Liver (tissue), 9 donors: ENCODE measurements around the gene SAPCD2. TPM values are rescaled to one million over a fixed set of nuclear protein-coding genes. Genes with fewer than 3 reads are reported as not detected.

Experiments
- DNase-seq: peaks from one replicate; pipeline ENCODE4 v3.0.0-alpha.2; 2017; ENCODE audit warnings: low spot score
- H3K27ac ChIP-seq, 2 donors: one replicate each; pipeline ENCODE4 v1.7.0; 2013; ENCODE audit warnings: inconsistent platforms in 2 of 2, low read length in 2 of 2, control low read depth in 1 of 2, low read depth in 1 of 2, mild to moderate bottlenecking in 1 of 2
- H3K27me3 ChIP-seq, 4 donors: one replicate each; pipeline versions ENCODE4 v1.6.1 to v1.7.0; 2013; ENCODE audit warnings: low read length in 3 of 4, inconsistent platforms in 1 of 4, mild to moderate bottlenecking in 1 of 4, moderate library complexity in 1 of 4; ENCODE audit not compliant: control insufficient read depth in 4 of 4, insufficient read depth in 4 of 4
- H3K36me3 ChIP-seq, 4 donors: one replicate each; pipeline versions ENCODE4 v1.6.1 to v1.7.0; 2013; ENCODE audit warnings: low read length in 3 of 4, mild to moderate bottlenecking in 3 of 4, low read depth in 1 of 4, moderate library complexity in 1 of 4; ENCODE audit not compliant: control insufficient read depth in 4 of 4, insufficient read depth in 3 of 4
- H3K4me1 ChIP-seq, 4 donors: one replicate each; pipeline versions ENCODE4 v1.6.1 to v1.7.0; 2013; ENCODE audit warnings: low read length in 3 of 4, mild to moderate bottlenecking in 3 of 4, moderate library complexity in 1 of 4; ENCODE audit not compliant: control insufficient read depth in 4 of 4, insufficient read depth in 4 of 4
- H3K4me3 ChIP-seq, 3 donors: one replicate each; pipeline versions ENCODE4 v1.6.1 to v1.7.0; 2013; ENCODE audit warnings: low read length in 3 of 3, control low read depth in 1 of 3, low read depth in 1 of 3, mild to moderate bottlenecking in 1 of 3
- H3K9ac ChIP-seq, 2 donors: one replicate each; pipeline ENCODE4 v1.7.0; 2013; ENCODE audit warnings: low read length in 2 of 2, mild to moderate bottlenecking in 2 of 2, moderate library complexity in 2 of 2, control low read depth in 1 of 2, low read depth in 1 of 2
- H3K9me3 ChIP-seq, 4 donors: one replicate each; pipeline versions ENCODE4 v1.6.1 to v1.7.0; 2013; ENCODE audit warnings: low read length in 3 of 4; ENCODE audit not compliant: control insufficient read depth in 4 of 4
- EGR1 ChIP-seq, 2 donors: IDR thresholded peaks; 2 replicates each; pipeline ENCODE4 v1.6.1; 2016 to 2018; ENCODE audit warnings: antibody characterized with exemption in 2 of 2, low read depth in 2 of 2
- FOXA1 ChIP-seq: IDR thresholded peaks from 2 replicates; pipeline ENCODE4 v1.6.1; 2016; ENCODE audit warnings: antibody characterized with exemption
- FOXA2 ChIP-seq: IDR thresholded peaks from 2 replicates; pipeline ENCODE4 v1.6.1; 2016; ENCODE audit warnings: antibody characterized with exemption
- GABPA ChIP-seq, 2 donors: IDR thresholded peaks in 1 of 2; conservative IDR thresholded peaks in 1 of 2; 2 replicates each; pipeline ENCODE4 v1.6.1; 2016; ENCODE audit warnings: antibody characterized with exemption in 2 of 2, mild to moderate bottlenecking in 1 of 2, moderate library complexity in 1 of 2
- HNF4A ChIP-seq, 2 donors: conservative IDR thresholded peaks; 2 replicates each; pipeline ENCODE4 v1.6.1; 2016; ENCODE audit warnings: antibody characterized with exemption in 2 of 2, mild to moderate bottlenecking in 2 of 2
- HNF4G ChIP-seq: IDR thresholded peaks from 2 replicates; pipeline ENCODE4 v1.6.1; 2016; ENCODE audit warnings: antibody characterized with exemption
- JUND ChIP-seq, 2 donors: IDR thresholded peaks; 2 replicates each; pipeline ENCODE4 v1.6.1; 2016; ENCODE audit warnings: antibody characterized with exemption in 2 of 2
- NR2F2 ChIP-seq: IDR thresholded peaks from 2 replicates; pipeline ENCODE4 v1.6.1; 2016; ENCODE audit warnings: antibody characterized with exemption
- RAD21 ChIP-seq, 2 donors: IDR thresholded peaks; 2 replicates each; pipeline ENCODE4 v1.6.1; 2016; ENCODE audit warnings: antibody characterized with exemption in 2 of 2, mild to moderate bottlenecking in 2 of 2
- RXRA ChIP-seq, 2 donors: IDR thresholded peaks; 2 replicates each; pipeline ENCODE4 v1.6.1; 2017 to 2018; ENCODE audit warnings: antibody characterized with exemption in 2 of 2, mild to moderate bottlenecking in 1 of 2
- SP1 ChIP-seq: IDR thresholded peaks from 2 replicates; pipeline ENCODE4 v1.6.1; 2018; ENCODE audit warnings: antibody characterized with exemption, mild to moderate bottlenecking
- TAF1 ChIP-seq: conservative IDR thresholded peaks from 2 replicates; pipeline ENCODE4 v1.6.1; 2016; ENCODE audit warnings: antibody characterized with exemption, mild to moderate bottlenecking
- YY1 ChIP-seq: IDR thresholded peaks from 2 replicates; pipeline ENCODE4 v1.6.1; 2016; ENCODE audit warnings: antibody characterized with exemption, mild to moderate bottlenecking
- WGBS: extraction: QIAGEN DNeasy Blood & Tissue Kit; methylation state at CpG from one replicate; pipeline ENCODE4 v1.1.7; 2013; 5-methylcytosine and 5-hydroxymethylcytosine counted together
- polyA plus RNA-seq, 2 donors: library from polyadenylated mRNA; stranded (reverse) in 1 of 2; unstranded in 1 of 2; fragments of 200-250 nt in 1 of 2; fragments of >200 nt in 1 of 2; fragmentation: Nextera tagmentation in 1 of 2; extraction: Ambion mirVana in 1 of 2; gene quantifications; one replicate each; pipeline versions ENCODE4 v1.2.1 to v1.2.3, GENCODE V29; 2013 to 2015
- total RNA-seq, 2 donors: library from RNA; depleted of rRNA; stranded (reverse); fragments of >200 nt; gene quantifications; one replicate each; pipeline ENCODE4 v1.2.3, GENCODE V29; 2014
- TF ChIP-seq, protein P1 (sequence below): IDR thresholded peaks from 2 replicates; pipeline ENCODE4 v1.6.1; 2016; ENCODE audit warnings: antibody characterized with exemption
- TF ChIP-seq, protein P2 (sequence below): IDR thresholded peaks from 2 replicates; pipeline ENCODE4 v1.6.1; 2016; ENCODE audit warnings: antibody characterized with exemption, mild to moderate bottlenecking
- TF ChIP-seq, protein P3 (sequence below): IDR thresholded peaks from 2 replicates; pipeline ENCODE4 v1.6.1; 2016; ENCODE audit warnings: antibody characterized with exemption
- TF ChIP-seq, protein P4 (sequence below): IDR thresholded peaks from 2 replicates; pipeline ENCODE4 v1.6.1; 2016; ENCODE audit warnings: antibody characterized with exemption
- TF ChIP-seq, protein P5 (sequence below): fragments of 150-350 bp; IDR thresholded peaks from 2 replicates; pipeline ENCODE4 v1.5.1; 2017; ENCODE audit warnings: improper control_type of control experiment, low read depth, low read length; ENCODE audit not compliant: missing input control
- donor health status: healthy.
- donor health status: healthy.
- donor health status: healthy.
- donor health status: healthy.
- donor health status: healthy.

SAPCD2 gene
- total and polyA plus RNA-seq, 4 donors, result 0.06 to 1.8 (median 0.23) TPM

DNA sequence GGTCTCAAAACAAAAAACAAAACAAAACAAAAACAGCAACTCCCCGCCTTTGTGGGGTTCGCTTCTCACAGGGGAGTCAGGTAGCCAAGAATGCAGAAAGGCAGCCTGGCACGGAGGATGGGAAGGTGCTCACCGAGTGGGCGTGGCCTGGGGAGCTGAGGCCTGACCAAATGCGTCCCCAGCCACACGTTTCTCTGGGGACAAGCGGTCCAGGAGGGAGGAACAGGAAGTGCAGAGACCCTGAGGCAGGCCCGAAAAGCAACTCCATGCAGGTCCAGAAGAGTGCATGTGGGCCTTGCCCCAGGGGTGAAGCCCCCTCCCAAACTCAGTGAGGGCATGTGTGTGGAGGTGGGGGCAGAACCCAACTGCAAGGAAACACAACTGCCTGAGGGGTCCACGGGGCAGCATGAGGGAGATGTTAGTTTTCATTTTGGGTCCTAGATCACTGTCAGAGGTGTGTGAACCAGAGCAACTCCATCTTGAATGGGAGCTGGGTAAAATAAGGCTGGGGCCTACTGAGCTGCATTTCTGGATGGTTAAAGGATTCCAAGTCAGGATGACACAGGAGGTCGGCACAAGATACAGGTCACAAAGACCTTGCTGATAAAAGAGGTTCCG lies 4.4 kb upstream of the SAPCD2 start:
- Histone ChIP-seq H3K27me3 (peaks cover 0 to 5% (median under 1%) of the 10 kb centered on the region in 4 donors), H3K9ac (no peak overlapping the region), H3K4me1 (peaks cover 5 to 24% (median 17%) of the 10 kb centered on the region in 4 donors), H3K4me3 (no peak overlapping the region), H3K36me3 (peaks cover 0 to 2% (median 0%) of the 10 kb centered on the region in 4 donors), H3K9me3 (no peaks in the 10 kb centered on the region), H3K27ac (no peak overlapping the region)
- WGBS, result 75% methylated on average over 12 of the region's 12 CpGs
- DNase-seq, result no peak
- TF ChIP-seq FOXA2, result no peak
- TF ChIP-seq HNF4A (conservative IDR thresholded peaks at IDR 0.05), result no peak

DNA sequence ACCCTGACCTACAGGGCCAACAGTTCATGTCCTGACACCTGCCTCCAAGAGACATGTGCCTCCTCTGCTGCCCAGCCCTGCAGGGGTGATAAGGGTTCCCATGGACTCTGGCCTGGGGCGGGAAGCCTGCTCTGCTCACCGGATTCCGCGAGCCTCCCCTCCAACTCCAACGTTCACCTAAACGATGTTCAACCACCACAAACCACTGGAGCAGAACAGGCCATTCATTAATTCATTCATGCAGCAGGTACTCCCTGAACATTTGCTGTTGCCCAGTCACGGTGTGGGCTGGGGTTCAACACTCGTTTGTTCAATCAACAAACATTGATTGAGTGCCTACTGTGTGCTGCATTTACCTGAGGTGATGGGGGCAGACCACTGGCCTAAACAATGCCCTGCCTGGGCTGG lies 3.6 kb upstream of the SAPCD2 start:
- no peak overlapping the region for H3K4me3 ChIP-seq
- no peak for DNase-seq
- peaks cover 0 to 5% (median 1%) of the 10 kb centered on the region in 4 donors for H3K27me3 ChIP-seq
- WGBS, result 60% methylated on average over 8 of the region's 8 CpGs
- peaks cover 5 to 24% (median 17%) of the 10 kb centered on the region in 4 donors for H3K4me1 ChIP-seq
- no peaks in the 10 kb centered on the region for H3K9me3 ChIP-seq
- H3K36me3 ChIP-seq, result no peaks in the 10 kb centered on the region
- no peak overlapping the region for H3K9ac ChIP-seq
- TF ChIP-seq YY1, result no peak
- TF ChIP-seq GABPA (IDR thresholded peaks at IDR 0.05 in 1 of 2, conservative IDR thresholded peaks at IDR 0.05 in 1 of 2), result no peak
- TF ChIP-seq, protein P1, sequence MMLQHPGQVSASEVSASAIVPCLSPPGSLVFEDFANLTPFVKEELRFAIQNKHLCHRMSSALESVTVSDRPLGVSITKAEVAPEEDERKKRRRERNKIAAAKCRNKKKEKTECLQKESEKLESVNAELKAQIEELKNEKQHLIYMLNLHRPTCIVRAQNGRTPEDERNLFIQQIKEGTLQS, result no peak
- H3K27ac ChIP-seq, result no peak overlapping the region

DNA sequence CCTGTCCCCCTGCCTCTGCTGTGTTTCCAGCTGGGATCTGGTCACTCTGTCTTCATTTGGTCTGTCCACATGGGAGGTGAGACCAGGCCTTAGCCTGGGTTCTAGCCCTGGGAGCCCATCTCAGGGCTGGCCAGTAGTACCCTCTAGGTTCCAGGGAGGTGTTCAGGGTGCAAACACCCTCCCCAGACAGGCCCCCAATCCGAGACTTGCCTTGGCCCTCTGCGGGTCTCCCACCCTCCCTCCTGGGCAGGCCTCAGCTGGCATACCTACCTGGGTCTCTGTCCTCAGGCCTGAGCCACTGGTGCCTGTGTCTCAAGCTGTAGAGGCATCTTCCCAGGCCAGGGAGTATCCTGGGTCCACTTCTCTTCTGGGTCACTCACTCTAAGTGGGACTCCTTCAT lies 925 bp upstream of the SAPCD2 start:
- no peak for DNase-seq
- Histone ChIP-seq H3K27me3 (peaks cover 0 to 9% (median 1%) of the 10 kb centered on the region in 4 donors), H3K4me1 (peaks cover 4 to 12% (median 5%) of the 10 kb centered on the region in 4 donors), H3K4me3 (no peak overlapping the region), H3K9ac (no peak overlapping the region), H3K36me3 (no peaks in the 10 kb centered on the region), H3K27ac (no peak overlapping the region), H3K9me3 (no peaks in the 10 kb centered on the region)
- 78% methylated on average over 2 of the region's 2 CpGs for WGBS
- TF ChIP-seq, protein P2, sequence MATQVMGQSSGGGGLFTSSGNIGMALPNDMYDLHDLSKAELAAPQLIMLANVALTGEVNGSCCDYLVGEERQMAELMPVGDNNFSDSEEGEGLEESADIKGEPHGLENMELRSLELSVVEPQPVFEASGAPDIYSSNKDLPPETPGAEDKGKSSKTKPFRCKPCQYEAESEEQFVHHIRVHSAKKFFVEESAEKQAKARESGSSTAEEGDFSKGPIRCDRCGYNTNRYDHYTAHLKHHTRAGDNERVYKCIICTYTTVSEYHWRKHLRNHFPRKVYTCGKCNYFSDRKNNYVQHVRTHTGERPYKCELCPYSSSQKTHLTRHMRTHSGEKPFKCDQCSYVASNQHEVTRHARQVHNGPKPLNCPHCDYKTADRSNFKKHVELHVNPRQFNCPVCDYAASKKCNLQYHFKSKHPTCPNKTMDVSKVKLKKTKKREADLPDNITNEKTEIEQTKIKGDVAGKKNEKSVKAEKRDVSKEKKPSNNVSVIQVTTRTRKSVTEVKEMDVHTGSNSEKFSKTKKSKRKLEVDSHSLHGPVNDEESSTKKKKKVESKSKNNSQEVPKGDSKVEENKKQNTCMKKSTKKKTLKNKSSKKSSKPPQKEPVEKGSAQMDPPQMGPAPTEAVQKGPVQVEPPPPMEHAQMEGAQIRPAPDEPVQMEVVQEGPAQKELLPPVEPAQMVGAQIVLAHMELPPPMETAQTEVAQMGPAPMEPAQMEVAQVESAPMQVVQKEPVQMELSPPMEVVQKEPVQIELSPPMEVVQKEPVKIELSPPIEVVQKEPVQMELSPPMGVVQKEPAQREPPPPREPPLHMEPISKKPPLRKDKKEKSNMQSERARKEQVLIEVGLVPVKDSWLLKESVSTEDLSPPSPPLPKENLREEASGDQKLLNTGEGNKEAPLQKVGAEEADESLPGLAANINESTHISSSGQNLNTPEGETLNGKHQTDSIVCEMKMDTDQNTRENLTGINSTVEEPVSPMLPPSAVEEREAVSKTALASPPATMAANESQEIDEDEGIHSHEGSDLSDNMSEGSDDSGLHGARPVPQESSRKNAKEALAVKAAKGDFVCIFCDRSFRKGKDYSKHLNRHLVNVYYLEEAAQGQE, result no peak
- TF ChIP-seq, protein P3, sequence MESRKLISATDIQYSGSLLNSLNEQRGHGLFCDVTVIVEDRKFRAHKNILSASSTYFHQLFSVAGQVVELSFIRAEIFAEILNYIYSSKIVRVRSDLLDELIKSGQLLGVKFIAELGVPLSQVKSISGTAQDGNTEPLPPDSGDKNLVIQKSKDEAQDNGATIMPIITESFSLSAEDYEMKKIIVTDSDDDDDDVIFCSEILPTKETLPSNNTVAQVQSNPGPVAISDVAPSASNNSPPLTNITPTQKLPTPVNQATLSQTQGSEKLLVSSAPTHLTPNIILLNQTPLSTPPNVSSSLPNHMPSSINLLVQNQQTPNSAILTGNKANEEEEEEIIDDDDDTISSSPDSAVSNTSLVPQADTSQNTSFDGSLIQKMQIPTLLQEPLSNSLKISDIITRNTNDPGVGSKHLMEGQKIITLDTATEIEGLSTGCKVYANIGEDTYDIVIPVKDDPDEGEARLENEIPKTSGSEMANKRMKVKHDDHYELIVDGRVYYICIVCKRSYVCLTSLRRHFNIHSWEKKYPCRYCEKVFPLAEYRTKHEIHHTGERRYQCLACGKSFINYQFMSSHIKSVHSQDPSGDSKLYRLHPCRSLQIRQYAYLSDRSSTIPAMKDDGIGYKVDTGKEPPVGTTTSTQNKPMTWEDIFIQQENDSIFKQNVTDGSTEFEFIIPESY, result no peak
- TF ChIP-seq EGR1 (IDR thresholded peaks at IDR 0.05; ENCODE audit: low read depth in 2 of 2) (no peak), NR2F2 (no peak), RXRA (IDR thresholded peaks at IDR 0.05) (no peak), YY1 (no peak), HNF4A (conservative IDR thresholded peaks at IDR 0.05) (no peak), RAD21 (IDR thresholded peaks at IDR 0.05) (no peak), SP1 (no peak), GABPA (IDR thresholded peaks at IDR 0.05 in 1 of 2, conservative IDR thresholded peaks at IDR 0.05 in 1 of 2) (no peak), FOXA1 (no peak), JUND (IDR thresholded peaks at IDR 0.05) (no peak), HNF4G (no peak), TAF1 (no peak), FOXA2 (no peak)
- TF ChIP-seq, protein P1, result no peak
- TF ChIP-seq, protein P4, sequence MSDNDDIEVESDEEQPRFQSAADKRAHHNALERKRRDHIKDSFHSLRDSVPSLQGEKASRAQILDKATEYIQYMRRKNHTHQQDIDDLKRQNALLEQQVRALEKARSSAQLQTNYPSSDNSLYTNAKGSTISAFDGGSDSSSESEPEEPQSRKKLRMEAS, result no peak
- TF ChIP-seq, protein P5, sequence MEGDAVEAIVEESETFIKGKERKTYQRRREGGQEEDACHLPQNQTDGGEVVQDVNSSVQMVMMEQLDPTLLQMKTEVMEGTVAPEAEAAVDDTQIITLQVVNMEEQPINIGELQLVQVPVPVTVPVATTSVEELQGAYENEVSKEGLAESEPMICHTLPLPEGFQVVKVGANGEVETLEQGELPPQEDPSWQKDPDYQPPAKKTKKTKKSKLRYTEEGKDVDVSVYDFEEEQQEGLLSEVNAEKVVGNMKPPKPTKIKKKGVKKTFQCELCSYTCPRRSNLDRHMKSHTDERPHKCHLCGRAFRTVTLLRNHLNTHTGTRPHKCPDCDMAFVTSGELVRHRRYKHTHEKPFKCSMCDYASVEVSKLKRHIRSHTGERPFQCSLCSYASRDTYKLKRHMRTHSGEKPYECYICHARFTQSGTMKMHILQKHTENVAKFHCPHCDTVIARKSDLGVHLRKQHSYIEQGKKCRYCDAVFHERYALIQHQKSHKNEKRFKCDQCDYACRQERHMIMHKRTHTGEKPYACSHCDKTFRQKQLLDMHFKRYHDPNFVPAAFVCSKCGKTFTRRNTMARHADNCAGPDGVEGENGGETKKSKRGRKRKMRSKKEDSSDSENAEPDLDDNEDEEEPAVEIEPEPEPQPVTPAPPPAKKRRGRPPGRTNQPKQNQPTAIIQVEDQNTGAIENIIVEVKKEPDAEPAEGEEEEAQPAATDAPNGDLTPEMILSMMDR, result no peak
